ENCODE results near the gene ALG3.

- TF ChIP-seq, protein P1, sequence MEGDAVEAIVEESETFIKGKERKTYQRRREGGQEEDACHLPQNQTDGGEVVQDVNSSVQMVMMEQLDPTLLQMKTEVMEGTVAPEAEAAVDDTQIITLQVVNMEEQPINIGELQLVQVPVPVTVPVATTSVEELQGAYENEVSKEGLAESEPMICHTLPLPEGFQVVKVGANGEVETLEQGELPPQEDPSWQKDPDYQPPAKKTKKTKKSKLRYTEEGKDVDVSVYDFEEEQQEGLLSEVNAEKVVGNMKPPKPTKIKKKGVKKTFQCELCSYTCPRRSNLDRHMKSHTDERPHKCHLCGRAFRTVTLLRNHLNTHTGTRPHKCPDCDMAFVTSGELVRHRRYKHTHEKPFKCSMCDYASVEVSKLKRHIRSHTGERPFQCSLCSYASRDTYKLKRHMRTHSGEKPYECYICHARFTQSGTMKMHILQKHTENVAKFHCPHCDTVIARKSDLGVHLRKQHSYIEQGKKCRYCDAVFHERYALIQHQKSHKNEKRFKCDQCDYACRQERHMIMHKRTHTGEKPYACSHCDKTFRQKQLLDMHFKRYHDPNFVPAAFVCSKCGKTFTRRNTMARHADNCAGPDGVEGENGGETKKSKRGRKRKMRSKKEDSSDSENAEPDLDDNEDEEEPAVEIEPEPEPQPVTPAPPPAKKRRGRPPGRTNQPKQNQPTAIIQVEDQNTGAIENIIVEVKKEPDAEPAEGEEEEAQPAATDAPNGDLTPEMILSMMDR (IDR thresholded peaks at IDR 0.05): peak in 5 of 6 experiments; percentile 53 to 72 (median 64)
- peak in 1 of 2 donors; percentile 26 for TF ChIP-seq POLR2A (IDR thresholded peaks at IDR 0.05)
These were observed 7.1 kb downstream of the ALG3 start for GRCh38 chr3:184241447-184242296.

All from thyroid gland (tissue), 4 donors.